H9 (cell line): ENCODE data around the gene TRUB1. TPM values are rescaled to one million over a fixed set of nuclear protein-coding genes. Genes with fewer than 3 reads are reported as not detected.

Experiments
- DNase-seq: peaks from one replicate; pipeline ENCODE4 v3.0.0-alpha.2; 2017
- H2AFZ ChIP-seq: one replicate; pipeline ENCODE4 v1.6.1; 2013; ENCODE audit warnings: mild to moderate bottlenecking, low read length, control low read depth, moderate library complexity
- H2AK5ac ChIP-seq: 2 replicates; pipeline ENCODE4 v1.6.1; 2013; ENCODE audit warnings: low read length, control low read depth, mixed read lengths; ENCODE audit not compliant: insufficient read length
- H2BK120ac ChIP-seq: one replicate; pipeline ENCODE4 v1.6.1; 2013; ENCODE audit warnings: low read depth, mild to moderate bottlenecking, low read length, control low read depth, inconsistent platforms; ENCODE audit not compliant: poor library complexity, severe bottlenecking
- H2BK12ac ChIP-seq: 2 replicates; pipeline ENCODE4 v1.6.1; 2013; ENCODE audit warnings: low read length, control low read depth, mixed read lengths, low read depth; ENCODE audit not compliant: insufficient read length
- H2BK15ac ChIP-seq: 2 replicates; pipeline ENCODE4 v1.6.1; 2013; ENCODE audit warnings: low read depth, low read length, control low read depth
- H2BK20ac ChIP-seq: one replicate; pipeline ENCODE4 v1.6.1; 2013; ENCODE audit warnings: low read depth, mild to moderate bottlenecking, low read length, control low read depth, inconsistent platforms; ENCODE audit not compliant: poor library complexity, severe bottlenecking
- H2BK5ac ChIP-seq: 2 replicates; pipeline ENCODE4 v1.6.1; 2013; ENCODE audit warnings: low read length, control low read depth, mixed read lengths; ENCODE audit not compliant: insufficient read length
- H3K14ac ChIP-seq: 2 replicates; pipeline ENCODE4 v1.6.1; 2013; ENCODE audit warnings: low read length, control low read depth; ENCODE audit not compliant: insufficient read depth
- H3K18ac ChIP-seq: 2 replicates; pipeline ENCODE4 v1.6.1; 2013; ENCODE audit warnings: low read depth, mild to moderate bottlenecking, mixed read lengths, low read length, control low read depth; ENCODE audit not compliant: insufficient read length
- H3K23ac ChIP-seq: 2 replicates; pipeline ENCODE4 v1.6.1; 2013; ENCODE audit warnings: low read length, control low read depth, mixed read lengths, low read depth; ENCODE audit not compliant: insufficient read length
- H3K23me2 ChIP-seq: 2 replicates; pipeline ENCODE4 v1.6.1; 2013; ENCODE audit warnings: low read depth, mild to moderate bottlenecking, mixed read lengths, low read length, control low read depth; ENCODE audit not compliant: insufficient read length, poor library complexity, severe bottlenecking
- H3K27ac ChIP-seq: 2 replicates; pipeline ENCODE4 v1.5.1; 2013; ENCODE audit warnings: low read length, control low read depth, mixed read lengths, low read depth; ENCODE audit not compliant: insufficient read length
- H3K27me3 ChIP-seq: 2 replicates; pipeline ENCODE4 v1.6.1; 2013; ENCODE audit warnings: low read length, control low read depth, inconsistent platforms; ENCODE audit not compliant: insufficient read depth
- H3K4ac ChIP-seq: 2 replicates; pipeline ENCODE4 v1.6.1; 2013; ENCODE audit warnings: low read depth, mild to moderate bottlenecking, control low read depth, inconsistent platforms, low read length, moderate library complexity
- H3K4me1 ChIP-seq: 2 replicates; pipeline ENCODE4 v1.6.1; 2013; ENCODE audit warnings: low read length, control low read depth, inconsistent platforms; ENCODE audit not compliant: insufficient read depth
- H3K4me2 ChIP-seq: 2 replicates; pipeline ENCODE4 v1.6.1; 2013; ENCODE audit warnings: low read length, control low read depth, mixed read lengths; ENCODE audit not compliant: insufficient read length, insufficient read depth
- H3K56ac ChIP-seq: 2 replicates; pipeline ENCODE4 v1.6.1; 2013; ENCODE audit warnings: low read depth, mild to moderate bottlenecking, mixed read lengths, low read length, control low read depth; ENCODE audit not compliant: insufficient read length
- H3K79me1 ChIP-seq: 2 replicates; pipeline ENCODE4 v1.6.1; 2013; ENCODE audit warnings: low read depth, mild to moderate bottlenecking, moderate library complexity, low read length, control low read depth, inconsistent platforms; ENCODE audit not compliant: insufficient read depth, poor library complexity, severe bottlenecking
- H3K79me2 ChIP-seq: 2 replicates; pipeline ENCODE4 v1.6.1; 2013; ENCODE audit warnings: low read length, control low read depth, inconsistent platforms; ENCODE audit not compliant: insufficient read depth
- H3K9ac ChIP-seq: 2 replicates; pipeline ENCODE4 v1.6.1; 2013; ENCODE audit warnings: low read length, control low read depth, mixed read lengths; ENCODE audit not compliant: insufficient read length; ENCODE audit errors: extremely low read depth
- H3K9me3 ChIP-seq: one replicate; pipeline ENCODE4 v1.6.1; 2013; ENCODE audit warnings: low read depth, low read length, inconsistent platforms; ENCODE audit not compliant: control insufficient read depth
- H3T11ph ChIP-seq: one replicate; pipeline ENCODE4 v1.6.1; 2013; ENCODE audit warnings: mild to moderate bottlenecking, low read length, control low read depth, inconsistent platforms
- H4K20me1 ChIP-seq: one replicate; pipeline ENCODE4 v1.6.1; 2013; ENCODE audit not compliant: control insufficient read depth, insufficient read length, insufficient read depth
- H4K5ac ChIP-seq: 2 replicates; pipeline ENCODE4 v1.6.1; 2013; ENCODE audit warnings: low read depth, mild to moderate bottlenecking, mixed read lengths, low read length, control low read depth; ENCODE audit not compliant: insufficient read length
- H4K8ac ChIP-seq: replicated peaks from 2 replicates; pipeline ENCODE4 v1.6.1; 2013; ENCODE audit warnings: low read length, control low read depth, mixed read lengths, low read depth; ENCODE audit not compliant: insufficient read length
- H4K91ac ChIP-seq: 2 replicates; pipeline ENCODE4 v1.6.1; 2013; ENCODE audit warnings: low read depth, mild to moderate bottlenecking, moderate library complexity, mixed read lengths, low read length, control low read depth; ENCODE audit not compliant: insufficient read length
- H3K27ac Mint-ChIP-seq, 3 experiments: 2 replicates in 2 of 3; 3 replicates in 1 of 3; pipeline ENCODE4 v1.8.0; 2020 to 2021; ENCODE audit warnings: mixed read lengths in 3 of 3, mild to moderate bottlenecking in 1 of 3, moderate library complexity in 1 of 3
- H3K27me3 Mint-ChIP-seq: 2 replicates; pipeline ENCODE4 v1.8.0; 2021; ENCODE audit warnings: low read depth, mild to moderate bottlenecking, moderate library complexity, mixed read lengths
- H3K36me3 Mint-ChIP-seq, 3 experiments: 2 replicates in 2 of 3; 3 replicates in 1 of 3; pipeline ENCODE4 v1.8.0; 2020 to 2021; ENCODE audit warnings: low read depth in 3 of 3, mixed read lengths in 3 of 3; ENCODE audit not compliant: insufficient read depth in 1 of 3
- H3K4me1 Mint-ChIP-seq, 2 experiments: 2 replicates each; pipeline ENCODE4 v1.8.0; 2020; ENCODE audit warnings: mixed read lengths in 2 of 2
- H3K4me3 Mint-ChIP-seq, 2 experiments: 2 replicates in 1 of 2; 3 replicates in 1 of 2; pipeline ENCODE4 v1.8.0; 2020 to 2021; ENCODE audit warnings: mild to moderate bottlenecking in 2 of 2, mixed read lengths in 2 of 2, moderate library complexity in 1 of 2
- H3K9me3 Mint-ChIP-seq, 2 experiments: 2 replicates in 1 of 2; 3 replicates in 1 of 2; pipeline ENCODE4 v1.8.0; 2020; ENCODE audit warnings: mild to moderate bottlenecking in 2 of 2, mixed read lengths in 2 of 2, moderate library complexity in 1 of 2
- CTCF ChIP-seq: fragments of 200-600 bp; sonication (generic); conservative IDR thresholded peaks from 3 replicates; pipeline ENCODE4 v1.8.0; 2021; ENCODE audit warnings: antibody characterized with exemption, mild to moderate bottlenecking
- WGBS: extraction: QIAGEN DNeasy Blood & Tissue Kit; methylation state at CpG from one replicate; pipeline ENCODE4 v1.1.7; 2013; ENCODE audit warnings: missing lambda C conversion rate, low lambda C conversion rate, mixed read lengths; ENCODE audit not compliant: insufficient read length; ENCODE audit errors: extremely low coverage; 5-methylcytosine and 5-hydroxymethylcytosine counted together
- total RNA-seq: library from RNA; stranded (reverse); gene quantifications from 2 replicates; pipeline ENCODE4 v1.2.1, GENCODE V29; 2021

TRUB1 gene
- total RNA-seq, 1 experiment from 2014 or later, result 20.6 TPM

- WGBS, result no CpG with 5 or more reads among the region's 4 CpGs
- no peak overlapping the region for H2BK12ac ChIP-seq
- Mint-ChIP-seq H3K27ac (peak overlapping the region in 1 of 3 experiments; percentile 59; a peak in 1 of 7 replicates), H3K9me3 (no peaks in the 10 kb centered on the region), H3K4me1 (peaks cover 11 to 13% of the 10 kb centered on the region in 2 experiments), H3K4me3 (no peak overlapping the region), H3K27me3 (no peaks in the 10 kb centered on the region), H3K36me3 (peaks cover 25 to 39% (median 37%) of the 10 kb centered on the region in 3 experiments; a peak in 6 of 7 replicates)
- H3K9ac ChIP-seq, result no peak overlapping the region
- no peak overlapping the region for H3K4me2 ChIP-seq
- H3K23me2 ChIP-seq, result peaks cover 4% of the 10 kb centered on the region
- peaks cover 20% of the 10 kb centered on the region; the same call in 1 of the 2 replicates for H3K79me2 ChIP-seq
- H4K91ac ChIP-seq, result no peak overlapping the region
- DNase-seq, result no peak
- H3T11ph ChIP-seq, result no peak overlapping the region
- no peaks in the 10 kb centered on the region for H3K4me1 ChIP-seq
- no peak overlapping the region for H4K5ac ChIP-seq
- no peak overlapping the region for H3K27ac ChIP-seq
- H3K9me3 ChIP-seq, result no peaks in the 10 kb centered on the region
- no peak overlapping the region for H4K8ac ChIP-seq
- H3K23ac ChIP-seq, result no peak overlapping the region
- no peak overlapping the region for H2BK120ac ChIP-seq
- H3K18ac ChIP-seq, result no peak overlapping the region
- no peak overlapping the region for H2BK15ac ChIP-seq
- H3K27me3 ChIP-seq, result no peaks in the 10 kb centered on the region
- no peak overlapping the region for H2AK5ac ChIP-seq
- no peak for TF ChIP-seq CTCF
- no peak overlapping the region for H3K56ac ChIP-seq
- no peak overlapping the region for H3K14ac ChIP-seq
- H2AFZ ChIP-seq, result no peak overlapping the region
- no peak overlapping the region for H3K4ac ChIP-seq
- H2BK20ac ChIP-seq, result no peak overlapping the region
- H4K20me1 ChIP-seq, result no peaks in the 10 kb centered on the region
- H3K79me1 ChIP-seq, result peaks cover 3% of the 10 kb centered on the region
- H2BK5ac ChIP-seq, result no peak overlapping the region
Observed at GRCh38 chr10:114940735-114941134, 2.7 kb downstream of the TRUB1 start.
